ENCODE results near the gene ADPRHL1.

GRCh38 chr13:113426591-113426986 is 26.7 kb downstream of the ADPRHL1 start:
- TF ChIP-seq EZH2 (IDR thresholded peaks at IDR 0.05) (no peak), CTCF (IDR thresholded peaks at IDR 0.05) (no peak), EZH2phosphoT487 (IDR thresholded peaks at IDR 0.05) (no peak)
